ENCODE data around the gene LYG2.

- TF ChIP-seq GATA3 (IDR thresholded peaks at IDR 0.05; ENCODE audit: low read depth, low read length), result no peak
- TF ChIP-seq GATA2 (IDR thresholded peaks at IDR 0.05; ENCODE audit: low read depth, low read length), result no peak
Measured at GRCh38 chr2:99240431-99240830, 15.0 kb downstream of the LYG2 start.
